AML-193 (cell line): ENCODE data around the gene ZNF598.
A peak's percentile ranks its signal among the peaks of the same experiment; 100 is the strongest.

Experiments
- DNase-seq, 2 experiments: peaks; one replicate each; lab custom pipeline; 2025; lab: John Stamatoyannopoulos, UW

The ZNF598 gene

DNA sequence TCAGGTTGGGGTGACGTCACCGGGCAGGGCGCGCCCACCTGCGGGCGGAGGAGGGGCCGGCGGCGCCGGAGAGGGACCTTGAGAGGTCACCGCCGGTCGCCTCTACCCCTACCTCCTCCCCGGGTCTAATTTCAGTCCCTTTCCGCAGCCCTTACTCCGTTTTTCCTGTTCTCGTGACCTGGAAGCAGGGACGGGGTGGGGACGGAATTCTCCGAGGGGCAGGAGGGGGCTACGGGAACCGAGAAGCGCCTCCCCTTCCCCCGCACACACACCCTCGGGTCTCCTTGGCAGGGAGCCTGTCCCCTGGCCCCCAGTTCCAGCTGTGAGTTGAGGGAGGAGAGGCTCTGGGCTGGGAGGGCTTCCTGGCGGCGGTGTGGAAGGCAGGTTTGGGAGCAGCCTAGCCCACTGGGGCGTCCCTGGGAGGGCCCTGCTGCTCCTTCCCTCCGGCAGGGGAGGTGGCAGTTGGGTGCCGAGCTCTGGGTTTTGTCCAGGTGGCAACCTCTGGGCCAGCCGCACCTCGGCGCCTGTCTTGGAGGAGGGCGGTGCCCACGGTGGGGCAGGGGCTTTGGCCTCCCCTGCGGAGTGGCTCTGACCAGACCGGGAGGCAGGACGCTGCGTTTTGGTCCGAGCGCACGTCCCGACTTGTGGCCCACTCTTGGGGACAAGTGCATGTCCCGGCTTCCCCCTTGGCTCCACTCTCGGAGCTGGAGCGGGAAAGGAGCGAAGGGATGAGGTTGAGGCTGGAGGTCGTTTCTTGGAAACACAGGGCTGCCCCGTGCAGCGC, 19.1 kb downstream of the ZNF598 start:
- DNase-seq: no peak

DNA sequence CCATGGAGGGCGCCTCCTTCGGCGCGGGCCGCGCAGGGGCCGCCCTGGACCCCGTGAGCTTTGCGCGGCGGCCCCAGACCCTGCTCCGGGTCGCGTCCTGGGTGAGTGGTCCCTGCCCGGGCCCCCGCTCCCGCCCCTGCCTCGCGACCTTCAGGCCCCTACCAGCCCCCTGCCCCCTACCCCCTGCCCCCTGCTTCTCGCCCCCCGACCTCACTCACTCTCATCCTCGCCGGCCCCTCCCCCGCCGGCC, 19.6 kb downstream of the ZNF598 start:
- no peak for DNase-seq

DNA sequence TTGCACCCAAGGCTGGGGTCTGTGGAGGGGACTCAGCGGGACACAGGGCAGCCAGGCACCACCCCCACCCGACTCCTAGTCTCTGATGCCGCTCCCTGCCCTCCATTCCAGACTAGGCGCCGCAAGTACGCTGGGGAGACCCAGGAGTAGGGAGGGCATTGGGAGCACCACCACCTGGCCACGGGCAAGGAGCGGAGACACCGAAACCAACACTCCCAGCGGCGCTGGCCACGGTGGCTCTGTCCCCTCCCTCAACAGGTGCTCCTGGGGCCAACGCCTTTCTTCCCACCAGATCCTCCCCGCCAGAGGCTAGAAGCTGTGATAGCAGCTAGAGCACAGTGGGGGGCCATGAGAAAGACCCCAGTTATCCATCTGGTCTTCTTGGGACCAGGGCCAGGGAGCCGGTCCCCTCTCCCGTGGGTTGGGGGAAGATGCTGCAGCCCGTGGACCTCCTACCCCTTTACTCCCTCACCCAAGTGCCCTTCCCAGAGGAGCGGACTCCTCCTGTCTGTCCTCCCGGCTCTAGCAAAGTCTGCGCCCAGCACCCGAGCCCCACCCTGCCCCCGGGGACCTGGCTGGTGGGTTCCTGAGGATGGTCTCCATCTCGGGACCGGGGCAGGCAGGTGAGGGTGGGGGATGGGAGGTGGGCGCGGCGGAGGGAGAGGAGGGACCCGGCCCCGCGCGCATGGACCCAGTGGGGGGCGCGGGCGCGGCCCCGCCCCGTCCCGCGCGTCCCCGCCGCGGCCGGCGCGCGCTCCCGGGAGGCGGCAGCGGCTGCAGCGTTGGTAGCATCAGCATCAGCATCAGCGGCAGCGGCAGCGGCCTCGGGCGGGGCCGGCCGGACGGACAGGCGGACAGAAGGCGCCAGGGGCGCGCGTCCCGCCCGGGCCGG, 20.2 kb downstream of the ZNF598 start, which contains the start of gene SYNGR3:
Gene SYNGR3 (plus strand): TSS at position 762 of the 892 bp plus-strand sequence. CDS start 133 bp downstream, outside the sequence.
- DNase-seq: no peak

DNA sequence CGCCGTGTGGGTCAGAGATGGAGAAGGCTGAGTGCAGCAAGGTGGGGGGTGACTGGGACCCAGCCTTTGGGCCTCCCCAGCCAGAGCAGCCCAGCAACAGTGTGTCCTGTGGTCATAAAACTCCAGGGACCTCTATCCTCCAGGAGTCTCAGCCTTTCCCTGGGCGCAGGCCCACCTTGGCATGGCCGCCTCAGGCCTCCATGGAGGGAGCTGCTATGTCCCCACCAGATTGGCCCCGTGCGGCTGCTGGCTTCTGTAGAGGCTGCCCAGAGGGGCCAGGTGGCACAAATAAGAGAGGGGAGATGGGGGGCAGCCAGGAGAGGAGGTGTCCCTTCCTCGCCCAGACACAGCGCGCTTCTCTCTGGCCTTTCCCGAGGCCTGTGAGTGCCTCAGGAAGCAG, 22.4 kb downstream of the ZNF598 start:
- DNase-seq: no peak

GRCh38 chr16:1985466-1986150, 24.0 kb downstream of the ZNF598 start:
- no peak for DNase-seq

DNA sequence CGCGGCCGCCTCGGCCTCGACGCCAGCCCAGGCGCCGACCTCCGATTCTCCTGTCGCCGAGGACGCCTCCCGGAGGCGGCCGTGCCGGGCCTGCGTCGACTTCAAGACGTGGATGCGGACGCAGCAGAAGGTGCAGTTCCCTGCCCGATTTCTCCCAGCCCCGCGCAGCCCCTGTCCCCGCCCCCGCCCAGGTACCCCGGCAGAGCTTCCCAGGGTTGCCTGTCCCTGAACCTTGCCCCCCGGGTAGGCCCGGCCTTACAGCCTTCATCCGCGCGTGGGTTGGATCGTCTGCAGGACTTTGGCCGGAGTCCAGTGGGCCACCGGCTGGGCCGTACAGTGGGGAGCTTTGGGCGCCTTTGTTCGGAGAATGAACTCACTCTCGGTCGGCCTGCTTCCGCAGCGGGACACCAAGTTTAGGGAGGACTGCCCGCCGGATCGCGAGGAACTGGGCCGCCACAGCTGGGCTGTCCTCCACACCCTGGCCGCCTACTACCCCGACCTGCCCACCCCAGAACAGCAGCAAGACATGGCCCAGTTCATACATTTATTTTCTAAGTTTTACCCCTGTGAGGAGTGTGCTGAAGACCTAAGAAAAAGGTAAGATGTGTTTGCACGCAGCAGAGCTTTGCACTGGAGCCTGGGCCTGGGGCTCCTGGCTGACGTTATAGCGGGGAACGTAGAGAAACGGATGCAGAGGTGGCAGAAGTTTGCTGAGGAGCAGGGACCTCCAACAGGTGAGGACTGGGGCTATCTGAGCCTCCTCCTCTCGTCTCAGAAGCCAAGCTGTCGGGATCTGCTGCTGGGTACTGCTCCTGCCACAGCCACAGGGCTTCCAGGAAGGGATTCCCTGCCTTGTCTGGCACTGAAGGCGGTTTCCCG, 25.0 kb downstream of the ZNF598 start:
- DNase-seq: peak in 1 of 2 experiments; percentile 29

GRCh38 chr16:1983544-1984346, 25.9 kb downstream of the ZNF598 start, which contains the start of gene GFER:
Gene GFER, plus strand, starts transcription at chr16:1984193. Its CDS starts 26 bp downstream, at chr16:1984219.
- DNase-seq: peak; percentile 83 to 91

- no peak for DNase-seq
These were observed 26.6 kb downstream of the ZNF598 start for GRCh38 chr16:1982991-1983543.

GRCh38 chr16:1982013-1982433, 27.6 kb downstream of the ZNF598 start:
- no peak for DNase-seq

DNA sequence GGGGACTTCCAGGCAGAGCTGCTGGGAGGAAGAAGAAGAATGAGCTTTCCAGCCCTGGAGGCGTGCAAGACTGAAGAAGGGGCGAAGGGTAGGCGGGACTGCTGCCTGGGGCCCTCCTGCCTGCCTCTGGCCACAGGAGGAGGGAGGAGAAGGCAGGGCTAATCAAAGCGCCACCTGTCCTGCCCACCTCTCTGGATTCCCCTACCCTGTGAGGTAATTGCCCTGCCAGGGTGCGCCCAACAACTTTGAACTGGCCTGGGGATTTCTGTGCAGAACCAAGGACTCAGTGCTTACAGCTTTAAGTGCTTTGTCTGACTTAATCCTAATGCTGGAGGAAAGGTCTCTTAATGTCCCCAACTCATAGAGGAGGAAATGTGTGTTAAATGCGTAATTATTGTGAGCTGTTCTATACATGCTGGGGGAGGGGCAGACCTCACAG, 28.2 kb downstream of the ZNF598 start, which contains the start of gene NOXO1:
Gene NOXO1 (minus strand): TSS at position 72 of the 439 bp plus-strand sequence. CDS start 290 bp downstream, outside the sequence.
- DNase-seq: no peak

GRCh38 chr16:1980770-1981087, 28.9 kb downstream of the ZNF598 start:
- DNase-seq: no peak

DNA sequence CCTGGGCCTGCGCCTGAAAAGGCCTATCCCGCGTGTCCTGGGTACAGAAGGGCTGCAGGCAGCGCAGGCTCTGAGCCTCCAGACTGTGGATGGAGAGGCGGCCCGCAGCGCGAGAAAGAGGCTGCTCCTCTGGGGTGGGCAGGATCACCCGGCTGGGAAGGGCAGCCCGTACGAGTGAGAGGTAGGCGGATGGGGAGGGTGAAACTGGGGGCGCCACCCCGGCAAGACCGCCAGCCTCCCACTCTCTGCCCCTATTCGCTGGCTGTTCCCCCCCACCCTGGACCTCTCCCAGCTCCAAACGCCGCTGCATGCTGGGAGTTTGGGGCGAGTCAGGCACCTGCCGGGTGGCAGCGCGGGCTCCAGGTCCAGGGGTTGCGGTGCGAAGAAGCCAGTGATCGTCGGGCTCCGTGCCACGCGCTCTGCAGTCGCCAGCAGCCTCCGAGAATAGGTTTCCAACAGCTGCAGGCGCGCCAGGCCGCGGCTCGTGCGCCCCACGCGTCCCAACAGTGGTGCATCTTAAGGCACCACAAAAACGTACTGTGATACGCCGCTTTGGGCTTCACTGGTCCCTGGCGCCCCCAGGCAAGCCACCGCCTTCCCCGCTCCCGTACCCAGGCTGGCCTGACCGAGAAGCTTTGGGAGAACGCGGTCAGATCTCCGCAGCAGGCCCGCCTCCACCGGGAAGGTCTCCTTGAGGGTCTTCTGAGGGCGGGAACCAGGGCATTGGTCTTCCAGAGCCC, 29.4 kb downstream of the ZNF598 start:
- DNase-seq: no peak

- no peak for DNase-seq
These were observed 30.2 kb downstream of the ZNF598 start for GRCh38 chr16:1979271-1980029.

DNA sequence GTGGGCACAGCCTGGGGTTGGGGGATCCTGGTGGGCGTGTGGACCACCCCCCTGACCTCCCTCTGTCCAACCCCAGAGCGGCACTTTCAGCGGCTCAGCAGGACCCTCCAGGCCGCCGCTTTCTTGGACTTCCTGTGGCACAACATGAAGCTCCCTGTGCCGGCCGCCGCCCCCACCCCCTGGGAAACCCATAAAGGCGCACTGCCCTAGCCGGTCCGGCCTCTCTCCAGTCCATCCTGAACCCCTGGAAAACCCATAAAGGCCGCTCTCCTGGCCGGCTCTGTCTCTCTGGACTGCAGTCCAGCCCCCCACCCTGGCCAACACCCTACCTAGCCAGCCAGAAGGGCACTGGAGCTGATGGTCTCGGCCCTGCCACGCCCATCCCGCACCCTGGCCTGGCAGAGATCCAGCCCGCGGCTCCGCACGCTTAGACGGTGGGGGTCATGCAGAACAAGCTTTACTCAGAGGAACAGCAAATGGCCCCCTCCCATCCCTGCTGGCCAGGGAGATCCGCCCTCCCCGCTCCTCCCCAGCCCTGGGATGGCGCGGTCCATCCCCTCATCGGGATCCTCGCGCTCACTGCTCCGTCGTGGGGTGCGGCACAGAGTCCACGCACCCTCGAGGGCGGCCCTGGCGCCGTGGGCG, 31.0 kb downstream of the ZNF598 start:
- DNase-seq: no peak

DNA sequence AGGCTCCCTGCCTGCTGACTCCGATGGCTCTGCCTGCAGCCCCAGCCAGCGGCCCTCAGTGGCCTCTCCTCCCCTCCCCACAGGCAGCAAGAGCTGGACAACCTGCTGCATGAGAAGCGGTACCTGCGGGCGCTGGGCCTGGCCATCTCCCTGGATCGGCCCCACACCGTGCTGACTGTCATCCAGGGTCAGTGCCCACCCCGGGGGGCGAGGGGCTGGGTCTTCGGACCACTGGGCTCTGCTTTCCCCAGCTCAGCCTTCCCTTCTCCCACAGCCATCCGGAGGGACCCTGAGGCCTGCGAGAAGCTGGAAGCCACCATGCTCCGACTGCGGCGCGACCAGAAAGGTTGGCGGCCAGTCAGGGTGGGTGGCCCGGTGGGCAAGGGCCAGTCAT, 31.7 kb downstream of the ZNF598 start:
- no peak for DNase-seq

- no peak for DNase-seq
These were observed 32.4 kb downstream of the ZNF598 start for GRCh38 chr16:1976951-1977874.

- no peak for DNase-seq
These were observed 33.5 kb downstream of the ZNF598 start for GRCh38 chr16:1976216-1976520.
